ENCODE data around the gene KIR2DL4.

GRCh38 chr19:54790711-54791110, 12.7 kb upstream of the KIR2DL4 start:
- TF ChIP-seq, protein P1, sequence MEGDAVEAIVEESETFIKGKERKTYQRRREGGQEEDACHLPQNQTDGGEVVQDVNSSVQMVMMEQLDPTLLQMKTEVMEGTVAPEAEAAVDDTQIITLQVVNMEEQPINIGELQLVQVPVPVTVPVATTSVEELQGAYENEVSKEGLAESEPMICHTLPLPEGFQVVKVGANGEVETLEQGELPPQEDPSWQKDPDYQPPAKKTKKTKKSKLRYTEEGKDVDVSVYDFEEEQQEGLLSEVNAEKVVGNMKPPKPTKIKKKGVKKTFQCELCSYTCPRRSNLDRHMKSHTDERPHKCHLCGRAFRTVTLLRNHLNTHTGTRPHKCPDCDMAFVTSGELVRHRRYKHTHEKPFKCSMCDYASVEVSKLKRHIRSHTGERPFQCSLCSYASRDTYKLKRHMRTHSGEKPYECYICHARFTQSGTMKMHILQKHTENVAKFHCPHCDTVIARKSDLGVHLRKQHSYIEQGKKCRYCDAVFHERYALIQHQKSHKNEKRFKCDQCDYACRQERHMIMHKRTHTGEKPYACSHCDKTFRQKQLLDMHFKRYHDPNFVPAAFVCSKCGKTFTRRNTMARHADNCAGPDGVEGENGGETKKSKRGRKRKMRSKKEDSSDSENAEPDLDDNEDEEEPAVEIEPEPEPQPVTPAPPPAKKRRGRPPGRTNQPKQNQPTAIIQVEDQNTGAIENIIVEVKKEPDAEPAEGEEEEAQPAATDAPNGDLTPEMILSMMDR (conservative IDR thresholded peaks at IDR 0.05 in 1 of 2, IDR thresholded peaks at IDR 0.05 in 1 of 2; ENCODE audit: extremely low read depth in 1 of 2, insufficient read depth in 1 of 2, low read depth in 1 of 2, low read length in 2 of 2): no peak
- TF ChIP-seq EZH2 (IDR thresholded peaks at IDR 0.05; ENCODE audit: borderline replicate concordance, low read length): no peak

Data from mammary epithelial cell (primary cell).